ENCODE measurements around the gene FXYD2. TPM values are rescaled to one million over a fixed set of nuclear protein-coding genes. Genes with fewer than 3 reads are reported as not detected.

The FXYD2 gene
- total and polyA plus RNA-seq, 2 of the 13 experiments (the other 11 are each of a cell fraction or from before 2014, with no cell fraction given) = 45.9 to 106 TPM

DNA sequence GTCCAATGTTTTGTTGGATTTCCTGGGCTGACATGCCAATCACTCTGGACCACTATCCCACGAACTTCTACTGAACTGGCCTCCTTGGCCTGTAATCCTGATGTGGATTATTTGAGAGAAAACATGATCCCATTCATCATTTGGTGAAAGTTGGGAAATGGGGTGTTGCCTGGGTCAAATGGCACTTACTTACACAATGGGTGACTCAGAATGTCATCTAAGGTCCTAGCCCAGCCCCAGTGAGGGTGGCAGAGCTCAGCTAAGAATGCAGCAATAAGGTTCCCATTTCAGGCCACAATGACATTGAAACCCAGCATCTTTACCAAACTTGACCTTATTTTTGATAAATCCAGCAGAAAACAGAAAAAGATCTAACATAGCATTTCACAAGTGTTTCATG is 19.5 kb downstream of the FXYD2 start (continued):
- TF ChIP-seq, protein P1, sequence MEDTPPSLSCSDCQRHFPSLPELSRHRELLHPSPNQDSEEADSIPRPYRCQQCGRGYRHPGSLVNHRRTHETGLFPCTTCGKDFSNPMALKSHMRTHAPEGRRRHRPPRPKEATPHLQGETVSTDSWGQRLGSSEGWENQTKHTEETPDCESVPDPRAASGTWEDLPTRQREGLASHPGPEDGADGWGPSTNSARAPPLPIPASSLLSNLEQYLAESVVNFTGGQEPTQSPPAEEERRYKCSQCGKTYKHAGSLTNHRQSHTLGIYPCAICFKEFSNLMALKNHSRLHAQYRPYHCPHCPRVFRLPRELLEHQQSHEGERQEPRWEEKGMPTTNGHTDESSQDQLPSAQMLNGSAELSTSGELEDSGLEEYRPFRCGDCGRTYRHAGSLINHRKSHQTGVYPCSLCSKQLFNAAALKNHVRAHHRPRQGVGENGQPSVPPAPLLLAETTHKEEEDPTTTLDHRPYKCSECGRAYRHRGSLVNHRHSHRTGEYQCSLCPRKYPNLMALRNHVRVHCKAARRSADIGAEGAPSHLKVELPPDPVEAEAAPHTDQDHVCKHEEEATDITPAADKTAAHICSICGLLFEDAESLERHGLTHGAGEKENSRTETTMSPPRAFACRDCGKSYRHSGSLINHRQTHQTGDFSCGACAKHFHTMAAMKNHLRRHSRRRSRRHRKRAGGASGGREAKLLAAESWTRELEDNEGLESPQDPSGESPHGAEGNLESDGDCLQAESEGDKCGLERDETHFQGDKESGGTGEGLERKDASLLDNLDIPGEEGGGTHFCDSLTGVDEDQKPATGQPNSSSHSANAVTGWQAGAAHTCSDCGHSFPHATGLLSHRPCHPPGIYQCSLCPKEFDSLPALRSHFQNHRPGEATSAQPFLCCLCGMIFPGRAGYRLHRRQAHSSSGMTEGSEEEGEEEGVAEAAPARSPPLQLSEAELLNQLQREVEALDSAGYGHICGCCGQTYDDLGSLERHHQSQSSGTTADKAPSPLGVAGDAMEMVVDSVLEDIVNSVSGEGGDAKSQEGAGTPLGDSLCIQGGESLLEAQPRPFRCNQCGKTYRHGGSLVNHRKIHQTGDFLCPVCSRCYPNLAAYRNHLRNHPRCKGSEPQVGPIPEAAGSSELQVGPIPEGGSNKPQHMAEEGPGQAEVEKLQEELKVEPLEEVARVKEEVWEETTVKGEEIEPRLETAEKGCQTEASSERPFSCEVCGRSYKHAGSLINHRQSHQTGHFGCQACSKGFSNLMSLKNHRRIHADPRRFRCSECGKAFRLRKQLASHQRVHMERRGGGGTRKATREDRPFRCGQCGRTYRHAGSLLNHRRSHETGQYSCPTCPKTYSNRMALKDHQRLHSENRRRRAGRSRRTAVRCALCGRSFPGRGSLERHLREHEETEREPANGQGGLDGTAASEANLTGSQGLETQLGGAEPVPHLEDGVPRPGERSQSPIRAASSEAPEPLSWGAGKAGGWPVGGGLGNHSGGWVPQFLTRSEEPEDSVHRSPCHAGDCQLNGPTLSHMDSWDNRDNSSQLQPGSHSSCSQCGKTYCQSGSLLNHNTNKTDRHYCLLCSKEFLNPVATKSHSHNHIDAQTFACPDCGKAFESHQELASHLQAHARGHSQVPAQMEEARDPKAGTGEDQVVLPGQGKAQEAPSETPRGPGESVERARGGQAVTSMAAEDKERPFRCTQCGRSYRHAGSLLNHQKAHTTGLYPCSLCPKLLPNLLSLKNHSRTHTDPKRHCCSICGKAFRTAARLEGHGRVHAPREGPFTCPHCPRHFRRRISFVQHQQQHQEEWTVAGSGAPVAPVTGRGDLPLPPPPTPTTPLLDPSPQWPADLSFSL (CRISPR knock-in tag; IDR thresholded peaks at IDR 0.05) = no peak
- TF ChIP-seq ZNF790 (CRISPR knock-in tag; IDR thresholded peaks at IDR 0.05; ENCODE audit: borderline replicate concordance) = no peak

DNA sequence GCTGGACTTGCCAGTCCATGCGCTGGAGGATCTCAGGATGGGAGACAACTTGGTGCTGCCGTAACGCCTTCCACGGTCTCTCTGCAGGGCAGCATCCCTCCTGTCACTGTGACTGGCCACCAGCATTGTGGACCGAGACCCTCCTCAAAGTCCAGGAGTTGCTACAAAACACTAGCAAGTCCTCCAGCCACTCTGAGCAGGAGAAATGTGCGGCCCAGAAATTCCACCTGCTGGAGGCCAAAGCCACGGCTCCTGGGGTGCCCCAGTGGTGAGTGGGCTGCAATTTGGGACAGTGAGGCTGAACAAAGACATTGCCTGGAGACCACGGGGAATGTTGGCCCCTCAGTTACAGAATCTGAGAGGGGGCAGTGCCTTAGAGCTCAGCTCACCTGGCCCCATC is 20.6 kb downstream of the FXYD2 start:
- ATAC-seq (no peak), FAIRE-seq (no peak), DNase-seq (ENCODE audit: low spot score) (no peak)
- Histone ChIP-seq H3K27me3 (ENCODE audit: control insufficient read depth in 1 of 2, insufficient read depth in 2 of 2, low read length in 2 of 2) (no peaks in the 10 kb centered on the region; a peak in 2 of 5 replicates), H3K79me2 (ENCODE audit: insufficient read depth, low read length) (no peaks in the 10 kb centered on the region), H3K9me3 (ENCODE audit: low read length) (no peaks in the 10 kb centered on the region), H3K4me2 (ENCODE audit: low read depth, low read length) (no peak overlapping the region), H4K20me1 (ENCODE audit: insufficient read depth, low read length) (no peaks in the 10 kb centered on the region), H2AFZ (ENCODE audit: low read length) (no peak overlapping the region), H3K9ac (ENCODE audit: insufficient read depth, low read depth, low read length) (no peak overlapping the region), H3K27ac (ENCODE audit: extremely low read length, insufficient read depth, low read length) (no peak overlapping the region), H3K4me3 (replicated peaks in 1 of 3; ENCODE audit: insufficient read depth in 1 of 3, low read depth in 2 of 3, low read length in 3 of 3) (no peak overlapping the region), H3K4me1 (ENCODE audit: insufficient read depth, low read length) (peaks cover 10% of the 10 kb centered on the region), H3K36me3 (replicated peaks in 1 of 2; ENCODE audit: control insufficient read depth in 1 of 2, insufficient read depth in 2 of 2, low read length in 2 of 2) (no peaks in the 10 kb centered on the region)
- no TSS peak for BruUV-seq (replicated peaks)
- ChIA-PET CTCF (ENCODE audit: low intra/inter-chr PET ratio, low total read pairs) (interaction anchor here (1.8 kb wide), 1 partner anchor 14 kb away, joined by 8 read pairs; no protein-coding TSS in a partner anchor), POLR2A (no interaction called here)
- in situ Hi-C loops (cut with HindIII; ENCODE audit: extremely low pct_ligation_motif_present, low pct_unique_long_range_greater_than_20kb) (no loop called here), intact Hi-C loops (cut with micrococcal nuclease; ENCODE audit: unreplicated experiment) (no loop called here)
- 47% methylated on average over 5 of the region's 8 CpGs for WGBS (ENCODE audit: low lambda C conversion rate)
- no peak for TF ChIP-seq EHMT2 (IDR thresholded peaks at IDR 0.05; ENCODE audit: borderline replicate concordance, low read depth, low read length)
- TF ChIP-seq POLR2A (IDR thresholded peaks at IDR 0.05; ENCODE audit: insufficient read depth in 1 of 2, low read depth in 2 of 2, low read length in 2 of 2) = no peak
- no peak for TF ChIP-seq NAIF1 (CRISPR knock-in tag; IDR thresholded peaks at IDR 0.05; ENCODE audit: borderline replicate concordance)
- TF ChIP-seq, protein P2, sequence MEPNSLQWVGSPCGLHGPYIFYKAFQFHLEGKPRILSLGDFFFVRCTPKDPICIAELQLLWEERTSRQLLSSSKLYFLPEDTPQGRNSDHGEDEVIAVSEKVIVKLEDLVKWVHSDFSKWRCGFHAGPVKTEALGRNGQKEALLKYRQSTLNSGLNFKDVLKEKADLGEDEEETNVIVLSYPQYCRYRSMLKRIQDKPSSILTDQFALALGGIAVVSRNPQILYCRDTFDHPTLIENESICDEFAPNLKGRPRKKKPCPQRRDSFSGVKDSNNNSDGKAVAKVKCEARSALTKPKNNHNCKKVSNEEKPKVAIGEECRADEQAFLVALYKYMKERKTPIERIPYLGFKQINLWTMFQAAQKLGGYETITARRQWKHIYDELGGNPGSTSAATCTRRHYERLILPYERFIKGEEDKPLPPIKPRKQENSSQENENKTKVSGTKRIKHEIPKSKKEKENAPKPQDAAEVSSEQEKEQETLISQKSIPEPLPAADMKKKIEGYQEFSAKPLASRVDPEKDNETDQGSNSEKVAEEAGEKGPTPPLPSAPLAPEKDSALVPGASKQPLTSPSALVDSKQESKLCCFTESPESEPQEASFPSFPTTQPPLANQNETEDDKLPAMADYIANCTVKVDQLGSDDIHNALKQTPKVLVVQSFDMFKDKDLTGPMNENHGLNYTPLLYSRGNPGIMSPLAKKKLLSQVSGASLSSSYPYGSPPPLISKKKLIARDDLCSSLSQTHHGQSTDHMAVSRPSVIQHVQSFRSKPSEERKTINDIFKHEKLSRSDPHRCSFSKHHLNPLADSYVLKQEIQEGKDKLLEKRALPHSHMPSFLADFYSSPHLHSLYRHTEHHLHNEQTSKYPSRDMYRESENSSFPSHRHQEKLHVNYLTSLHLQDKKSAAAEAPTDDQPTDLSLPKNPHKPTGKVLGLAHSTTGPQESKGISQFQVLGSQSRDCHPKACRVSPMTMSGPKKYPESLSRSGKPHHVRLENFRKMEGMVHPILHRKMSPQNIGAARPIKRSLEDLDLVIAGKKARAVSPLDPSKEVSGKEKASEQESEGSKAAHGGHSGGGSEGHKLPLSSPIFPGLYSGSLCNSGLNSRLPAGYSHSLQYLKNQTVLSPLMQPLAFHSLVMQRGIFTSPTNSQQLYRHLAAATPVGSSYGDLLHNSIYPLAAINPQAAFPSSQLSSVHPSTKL (CRISPR knock-in tag; IDR thresholded peaks at IDR 0.05) = no peak
- TF ChIP-seq RBAK (CRISPR knock-in tag; IDR thresholded peaks at IDR 0.05) = no peak
- no peak for TF ChIP-seq NFE2L1 (CRISPR knock-in tag; IDR thresholded peaks at IDR 0.05; ENCODE audit: borderline replicate concordance)
- TF ChIP-seq, protein P3, sequence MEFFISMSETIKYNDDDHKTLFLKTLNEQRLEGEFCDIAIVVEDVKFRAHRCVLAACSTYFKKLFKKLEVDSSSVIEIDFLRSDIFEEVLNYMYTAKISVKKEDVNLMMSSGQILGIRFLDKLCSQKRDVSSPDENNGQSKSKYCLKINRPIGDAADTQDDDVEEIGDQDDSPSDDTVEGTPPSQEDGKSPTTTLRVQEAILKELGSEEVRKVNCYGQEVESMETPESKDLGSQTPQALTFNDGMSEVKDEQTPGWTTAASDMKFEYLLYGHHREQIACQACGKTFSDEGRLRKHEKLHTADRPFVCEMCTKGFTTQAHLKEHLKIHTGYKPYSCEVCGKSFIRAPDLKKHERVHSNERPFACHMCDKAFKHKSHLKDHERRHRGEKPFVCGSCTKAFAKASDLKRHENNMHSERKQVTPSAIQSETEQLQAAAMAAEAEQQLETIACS (CRISPR knock-in tag; IDR thresholded peaks at IDR 0.05) = no peak
- TF ChIP-seq, protein P4, sequence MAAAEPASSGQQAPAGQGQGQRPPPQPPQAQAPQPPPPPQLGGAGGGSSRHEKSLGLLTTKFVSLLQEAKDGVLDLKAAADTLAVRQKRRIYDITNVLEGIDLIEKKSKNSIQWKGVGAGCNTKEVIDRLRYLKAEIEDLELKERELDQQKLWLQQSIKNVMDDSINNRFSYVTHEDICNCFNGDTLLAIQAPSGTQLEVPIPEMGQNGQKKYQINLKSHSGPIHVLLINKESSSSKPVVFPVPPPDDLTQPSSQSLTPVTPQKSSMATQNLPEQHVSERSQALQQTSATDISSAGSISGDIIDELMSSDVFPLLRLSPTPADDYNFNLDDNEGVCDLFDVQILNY (CRISPR knock-in tag; conservative IDR thresholded peaks at IDR 0.05) = no peak

All from HepG2 (cell line).